WTC11 (cell line): ENCODE results near the gene SLIT3. TPM values are rescaled to one million over a fixed set of nuclear protein-coding genes. Genes with fewer than 3 reads are reported as not detected.

Experiments used
- ATAC-seq: fragments of 200-7000 bp; cut with Tn5 transposase; 2 replicates; pipeline ENCODE4 v1.10.0; 2021; ENCODE audit warnings: mild to moderate bottlenecking, moderate library complexity
- CTCF ChIA-PET: fragments of 300-600 bp; sonication (Branson Sonifier 250); formaldehyde crosslinking; loops from one replicate; lab custom pipeline; 2021; ENCODE audit warnings: antibody characterized with exemption; lab: Charles Lee
- POLR2A ChIA-PET: fragments of 350-600 bp; sonication (Branson Sonifier 250); formaldehyde crosslinking; loops from one replicate; lab custom pipeline; 2021; ENCODE audit warnings: antibody characterized with exemption; lab: Charles Lee
- DNase-seq: peaks from one replicate; pipeline ENCODE4 v3.0.0; 2021; ENCODE audit warnings: low spot score
- H3K27ac Mint-ChIP-seq: 2 replicates; pipeline ENCODE4 v1.8.0; 2021; ENCODE audit warnings: mixed read lengths
- H3K27me3 Mint-ChIP-seq: 2 replicates; pipeline ENCODE4 v1.8.0; 2021; ENCODE audit warnings: low read depth, mild to moderate bottlenecking, moderate library complexity, mixed read lengths
- H3K36me3 Mint-ChIP-seq: 2 replicates; pipeline ENCODE4 v1.8.0; 2021; ENCODE audit warnings: mixed read lengths
- H3K4me1 Mint-ChIP-seq: 2 replicates; pipeline ENCODE4 v1.8.0; 2022; ENCODE audit warnings: mixed read lengths
- H3K4me3 Mint-ChIP-seq: 2 replicates; pipeline ENCODE4 v1.8.0; 2021; ENCODE audit warnings: mild to moderate bottlenecking, moderate library complexity, mixed read lengths
- H3K9me3 Mint-ChIP-seq: 2 replicates; pipeline ENCODE4 v1.8.0; 2021; ENCODE audit warnings: mixed read lengths
- CREB1 ChIP-seq: sonication (generic); formaldehyde crosslinking; IDR thresholded peaks from 2 replicates; pipeline ENCODE4 v1.8.0; 2023; ENCODE audit warnings: mild to moderate bottlenecking, missing genetic modification reagents
- FOXK1 ChIP-seq: sonication (generic); formaldehyde crosslinking; IDR thresholded peaks from 2 replicates; pipeline ENCODE4 v1.8.0; 2022; ENCODE audit warnings: mild to moderate bottlenecking, moderate library complexity, missing genetic modification reagents
- FOXP1 ChIP-seq: sonication (generic); formaldehyde crosslinking; IDR thresholded peaks from 2 replicates; pipeline ENCODE4 v1.8.0; 2022; ENCODE audit warnings: missing genetic modification reagents, mild to moderate bottlenecking, moderate library complexity, borderline replicate concordance
- HMGA2 ChIP-seq: fragments of 250-450 bp; sonication (Bioruptor Pico); IDR thresholded peaks from 2 replicates; pipeline ENCODE4 v1.4.0; 2021; ENCODE audit warnings: mild to moderate bottlenecking, moderate library complexity
- JUN ChIP-seq: sonication (generic); formaldehyde crosslinking; IDR thresholded peaks from 2 replicates; pipeline ENCODE4 v1.8.0; 2023; ENCODE audit warnings: mild to moderate bottlenecking, missing genetic modification reagents
- MXD4 ChIP-seq: fragments of 250-450 bp; sonication (Bioruptor Pico); IDR thresholded peaks from 2 replicates; pipeline ENCODE4 v1.8.0; 2021; ENCODE audit warnings: mild to moderate bottlenecking, moderate library complexity, borderline replicate concordance
- NR1H2 ChIP-seq: sonication (generic); formaldehyde crosslinking; IDR thresholded peaks from 2 replicates; pipeline ENCODE4 v1.9.0; 2021; ENCODE audit warnings: mild to moderate bottlenecking, moderate library complexity, missing genetic modification reagents
- NR3C1 ChIP-seq: sonication (generic); formaldehyde crosslinking; conservative IDR thresholded peaks from 2 replicates; pipeline ENCODE4 v1.8.1; 2023; ENCODE audit warnings: low read depth, mild to moderate bottlenecking, missing genetic modification reagents
- PREB ChIP-seq: sonication (generic); formaldehyde crosslinking; IDR thresholded peaks from 2 replicates; pipeline ENCODE4 v1.8.1; 2022; ENCODE audit warnings: mild to moderate bottlenecking, missing genetic modification reagents, moderate library complexity, borderline replicate concordance
- RELA ChIP-seq: sonication (generic); formaldehyde crosslinking; IDR thresholded peaks from 2 replicates; pipeline ENCODE4 v1.8.1; 2022; ENCODE audit warnings: missing genetic modification reagents, mild to moderate bottlenecking, borderline replicate concordance
- RORB ChIP-seq: fragments of 250-450 bp; sonication (Bioruptor Pico); IDR thresholded peaks from 2 replicates; pipeline ENCODE4 v1.9.0; 2021; ENCODE audit warnings: mild to moderate bottlenecking
- STAT6 ChIP-seq: sonication (generic); formaldehyde crosslinking; conservative IDR thresholded peaks from 2 replicates; pipeline ENCODE4 v1.8.1; 2023; ENCODE audit warnings: mild to moderate bottlenecking, low read depth, missing genetic modification reagents, moderate library complexity
- TEAD1 ChIP-seq: sonication (generic); formaldehyde crosslinking; IDR thresholded peaks from 2 replicates; pipeline ENCODE4 v1.8.0; 2022; ENCODE audit warnings: mild to moderate bottlenecking, missing genetic modification reagents
- ZNF138 ChIP-seq: sonication (generic); formaldehyde crosslinking; conservative IDR thresholded peaks from 2 replicates; pipeline ENCODE4 v1.8.1; 2022; ENCODE audit warnings: mild to moderate bottlenecking, moderate library complexity, missing genetic modification reagents
- ZNF281 ChIP-seq: sonication (generic); formaldehyde crosslinking; IDR thresholded peaks from 2 replicates; pipeline ENCODE4 v1.8.0; 2023; ENCODE audit warnings: mild to moderate bottlenecking, missing genetic modification reagents
- ZNF423 ChIP-seq: fragments of 250-450 bp; sonication (Bioruptor Pico); IDR thresholded peaks from 2 replicates; pipeline ENCODE4 v2.1.2; 2022; ENCODE audit warnings: mild to moderate bottlenecking, moderate library complexity
- ZNF425 ChIP-seq: fragments of 250-450 bp; sonication (Bioruptor Pico); conservative IDR thresholded peaks from 2 replicates; pipeline ENCODE4 v1.9.0; 2021; ENCODE audit warnings: mild to moderate bottlenecking
- ZNF671 ChIP-seq: fragments of 250-450 bp; sonication (Bioruptor Pico); IDR thresholded peaks from 2 replicates; pipeline ENCODE4 v1.8.0; 2021; ENCODE audit warnings: mild to moderate bottlenecking
- total RNA-seq: library from RNA; stranded (reverse); gene quantifications from 3 replicates; pipeline ENCODE4 v1.2.3, GENCODE V29; 2021
- TF ChIP-seq, protein P1 (sequence below): sonication (generic); formaldehyde crosslinking; IDR thresholded peaks from 2 replicates; pipeline ENCODE4 v1.8.1; 2023; ENCODE audit warnings: mild to moderate bottlenecking, missing genetic modification reagents, moderate library complexity

Gene SLIT3
- total RNA-seq, 1 experiment from 2014 or later, result 1.9 TPM

DNA sequence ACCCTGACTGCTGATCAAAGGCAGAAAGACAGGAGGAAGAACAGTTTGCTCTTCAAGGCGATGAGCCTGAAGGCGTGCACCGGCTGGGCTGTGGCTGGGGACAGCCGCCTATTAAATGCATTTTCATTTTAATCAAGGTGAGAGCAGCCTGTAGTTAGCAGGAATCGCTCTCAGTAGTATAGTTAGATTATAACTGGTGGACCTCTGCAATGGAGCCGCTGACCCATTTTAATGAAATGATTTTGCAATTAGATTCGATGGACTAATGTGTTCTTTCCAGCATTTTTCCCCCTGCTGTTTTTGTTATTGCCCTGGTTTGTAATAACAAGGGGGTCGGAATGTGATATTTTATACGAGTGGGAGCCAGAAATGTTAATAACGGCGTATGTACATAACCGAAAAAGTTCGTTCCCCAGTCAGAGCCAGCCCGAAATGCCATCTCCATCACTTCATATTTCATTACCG, 535.8 kb downstream of the SLIT3 start:
- Mint-ChIP-seq H3K36me3 (peaks cover 6% of the 10 kb centered on the region), H3K4me3 (no peak overlapping the region), H3K9me3 (peaks cover 13% of the 10 kb centered on the region), H3K27ac (no peak overlapping the region), H3K27me3 (0 out of 2 replicates have a peak, but pooled peaks cover 3% of the 10 kb centered on the region), H3K4me1 (peaks cover 9% of the 10 kb centered on the region)
- POLR2A ChIA-PET, result no interaction called here
- no peak for ATAC-seq
- no peak for DNase-seq
- CTCF ChIA-PET, result interaction anchor here (0.6 kb wide), 1 partner anchor 17 kb away, joined by 4 read pairs; no protein-coding TSS in a partner anchor
- TF ChIP-seq, protein P1, sequence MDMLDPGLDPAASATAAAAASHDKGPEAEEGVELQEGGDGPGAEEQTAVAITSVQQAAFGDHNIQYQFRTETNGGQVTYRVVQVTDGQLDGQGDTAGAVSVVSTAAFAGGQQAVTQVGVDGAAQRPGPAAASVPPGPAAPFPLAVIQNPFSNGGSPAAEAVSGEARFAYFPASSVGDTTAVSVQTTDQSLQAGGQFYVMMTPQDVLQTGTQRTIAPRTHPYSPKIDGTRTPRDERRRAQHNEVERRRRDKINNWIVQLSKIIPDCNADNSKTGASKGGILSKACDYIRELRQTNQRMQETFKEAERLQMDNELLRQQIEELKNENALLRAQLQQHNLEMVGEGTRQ (CRISPR knock-in tag), result no peak
- TF ChIP-seq ZNF425 (CRISPR knock-in tag) (no peak), FOXK1 (CRISPR knock-in tag) (no peak), FOXP1 (CRISPR knock-in tag) (no peak), ZNF281 (no peak), JUN (CRISPR knock-in tag) (no peak), HMGA2 (CRISPR knock-in tag) (no peak), RELA (CRISPR knock-in tag) (no peak), RORB (CRISPR knock-in tag) (no peak), ZNF671 (CRISPR knock-in tag) (no peak), NR3C1 (CRISPR knock-in tag) (no peak), TEAD1 (CRISPR knock-in tag) (no peak), STAT6 (CRISPR knock-in tag) (no peak), ZNF423 (CRISPR knock-in tag) (no peak), MXD4 (no peak), PREB (CRISPR knock-in tag) (no peak), CREB1 (CRISPR knock-in tag) (no peak), NR1H2 (CRISPR knock-in tag) (no peak), ZNF138 (CRISPR knock-in tag) (no peak)
